Stomach (tissue), 9 donors: ENCODE data around the gene LGR4. TPM values are rescaled to one million over a fixed set of nuclear protein-coding genes. Genes with fewer than 3 reads are reported as not detected.

Experiments used
- DNase-seq, 2 donors: peaks; one replicate each; pipeline versions ENCODE4 v3.0.0 to v3.0.0-alpha.2; 2013 to 2019
- H3K27ac ChIP-seq, 5 donors: fragments of 200-600 bp in 4 of 5; sonication (generic) in 4 of 5; one replicate each; pipeline ENCODE4 v1.5.1; 2013 to 2019; ENCODE audit warnings: mild to moderate bottlenecking in 1 of 5, moderate library complexity in 1 of 5
- H3K27me3 ChIP-seq, 3 donors: fragments of 200-600 bp; sonication (generic); one replicate each; pipeline ENCODE4 v1.5.1; 2017 to 2019; ENCODE audit warnings: mixed run types in 1 of 3
- H3K36me3 ChIP-seq, 4 donors: fragments of 200-600 bp; sonication (generic); 1 replicate in 3 of 4; 2 replicates in 1 of 4; pipeline ENCODE4 v1.5.1; 2016 to 2019
- H3K4me1 ChIP-seq, 4 donors: fragments of 200-600 bp; sonication (generic); one replicate each; pipeline ENCODE4 v1.5.1; 2016 to 2019
- H3K4me3 ChIP-seq, 4 donors: fragments of 200-600 bp; sonication (generic) in 3 of 4; one replicate each; pipeline ENCODE4 v1.5.1; 2016 to 2019; ENCODE audit warnings: mild to moderate bottlenecking in 1 of 4
- H3K9me3 ChIP-seq, 4 donors: fragments of 200-600 bp; sonication (generic); one replicate each; pipeline ENCODE4 v1.5.1; 2016 to 2019
- CTCF ChIP-seq, 7 experiments: fragments of 450-650 bp in 4 of 7; fragments of 200-600 bp in 3 of 7; sonication (generic) in 3 of 7; IDR thresholded peaks; one replicate each; pipeline ENCODE4 v1.5.1; 2016 to 2019; ENCODE audit warnings: antibody characterized with exemption in 7 of 7, control low read depth in 2 of 7, mild to moderate bottlenecking in 1 of 7
- EP300 ChIP-seq: sonication (generic); formaldehyde crosslinking; IDR thresholded peaks from one replicate; pipeline ENCODE4 v1.6.1; 2017; ENCODE audit warnings: antibody characterized with exemption
- POLR2A ChIP-seq, 4 donors: fragments of 450-650 bp; IDR thresholded peaks; one replicate each; pipeline ENCODE4 v1.6.1; 2016; ENCODE audit warnings: antibody characterized with exemption in 4 of 4, control low read depth in 2 of 4, mild to moderate bottlenecking in 1 of 4, moderate library complexity in 1 of 4
- POLR2AphosphoS5 ChIP-seq, 3 donors: sonication (generic); formaldehyde crosslinking; IDR thresholded peaks; one replicate each; pipeline ENCODE4 v1.6.1; 2016; ENCODE audit warnings: antibody characterized with exemption in 3 of 3
- WGBS, 5 donors: extraction: QIAGEN DNeasy Blood & Tissue Kit in 3 of 5; methylation state at CpG; one replicate each; pipeline versions ENCODE4 v1.1.5 to v1.1.7; 2013 to 2018; 5-methylcytosine and 5-hydroxymethylcytosine counted together
- intact Hi-C: fragments of 100-400 bp; cut with DNase I; formaldehyde crosslinking; loops from one replicate; pipeline ENCODE4 v1.15.1; 2023; ENCODE audit warnings: low total_unique reads
- polyA plus RNA-seq, 3 donors: library from polyadenylated mRNA; stranded (reverse); fragments of 200-250 nt; gene quantifications; one replicate each; pipeline ENCODE4 v1.2.3, GENCODE V29; 2013
- total RNA-seq, 5 donors: library from RNA; depleted of rRNA; stranded (reverse); fragments of >200 nt; gene quantifications; one replicate each; pipeline versions ENCODE4 v1.1.0 to v1.2.3, GENCODE V29; 2014 to 2016
- donor health status: healthy with polysubstance abuse.
- donor health status: Bipolar disorder and iron deficiency.
- donor health status: healthy.

LGR4 gene
- total and polyA plus RNA-seq, 8 donors: 5.6 to 236 (median 31.3) TPM

- Histone ChIP-seq H3K27ac (no peak overlapping the region), H3K36me3 (peaks cover 0 to 30% (median 28%) of the 10 kb centered on the region in 4 donors), H3K4me3 (no peak overlapping the region), H3K27me3 (no peaks in the 10 kb centered on the region), H3K4me1 (peaks cover 5 to 39% (median 25%) of the 10 kb centered on the region in 4 donors), H3K9me3 (no peaks in the 10 kb centered on the region)
- WGBS, 5 donors: 54 to 72% (median 65%) methylated on average over 10 of the region's 10 CpGs
- no peak for DNase-seq
- TF ChIP-seq POLR2A (IDR thresholded peaks at IDR 0.05) (no peak), POLR2AphosphoS5 (IDR thresholded peaks at IDR 0.05) (no peak), CTCF (IDR thresholded peaks at IDR 0.05) (no peak), EP300 (no peak)
- intact Hi-C loops: no loop called here
Measured at GRCh38 chr11:27367881-27368280, 104.7 kb downstream of the LGR4 start.

- Histone ChIP-seq H3K27me3 (no peaks in the 10 kb centered on the region), H3K4me3 (peak overlapping the region; percentile 74 to 86 (median 82)), H3K9me3 (no peaks in the 10 kb centered on the region), H3K4me1 (peaks cover 0 to 29% (median 25%) of the 10 kb centered on the region in 4 donors), H3K36me3 (peaks cover 0 to 15% (median 13%) of the 10 kb centered on the region in 4 donors), H3K27ac (peak overlapping the region; percentile 24 to 77 (median 71))
- intact Hi-C loops: no loop called here
- DNase-seq: no peak
- WGBS, 5 donors: 29 to 41% (median 33%) methylated on average over 13 of the region's 13 CpGs
- TF ChIP-seq CTCF (IDR thresholded peaks at IDR 0.05) (no peak), POLR2A (IDR thresholded peaks at IDR 0.05) (no peak), EP300 (no peak), POLR2AphosphoS5 (IDR thresholded peaks at IDR 0.05) (no peak)
Measured at GRCh38 chr11:27363576-27364117, 108.9 kb downstream of the LGR4 start.

DNA sequence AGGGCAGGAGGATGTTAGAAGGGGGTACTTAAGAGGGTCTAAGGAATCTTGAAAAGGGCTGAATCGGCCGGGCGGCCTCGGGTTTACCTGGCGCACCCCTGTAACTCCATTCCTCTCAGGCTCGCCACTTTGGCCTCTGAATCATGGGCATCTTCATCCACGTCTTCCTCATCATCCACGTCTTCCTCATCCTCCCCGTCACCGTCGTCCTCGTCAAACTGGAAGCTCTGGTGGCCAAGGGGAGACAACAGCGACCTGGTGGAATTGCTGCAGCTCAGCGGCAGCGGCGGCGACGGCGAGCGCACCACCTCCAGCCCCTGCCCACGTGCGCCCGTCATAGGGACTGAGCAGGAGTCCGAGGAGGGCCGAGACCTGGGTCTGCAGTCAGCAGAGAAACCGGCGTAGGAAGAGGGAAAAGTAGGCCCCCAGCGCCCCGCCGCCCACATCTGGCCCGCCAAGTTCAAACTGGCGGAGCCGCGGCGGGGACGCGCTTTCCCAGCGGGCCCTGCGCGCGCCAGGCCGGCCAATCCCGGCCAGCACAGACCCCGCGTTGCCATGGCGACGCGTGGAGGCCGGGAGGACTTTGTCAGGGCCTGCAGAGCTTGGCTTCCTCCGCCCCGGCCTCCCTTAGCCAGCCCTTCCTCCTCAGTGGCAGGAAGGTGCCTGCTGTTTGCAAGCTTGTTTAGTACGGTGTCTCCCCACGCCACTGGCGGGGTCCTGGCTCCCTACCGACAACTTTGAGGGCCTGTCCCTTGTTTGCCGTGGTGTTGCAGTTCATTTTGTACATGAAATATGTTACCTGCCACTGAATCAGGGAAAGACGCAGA lies 109.6 kb downstream of the LGR4 start, which contains the start of gene CCDC34:
Gene CCDC34 (minus strand): TSS at position 467 of the 827 bp plus-strand sequence. CDS start 21 bp downstream, at position 446.
- TF ChIP-seq EP300 (no peak), CTCF (IDR thresholded peaks at IDR 0.05) (no peak), POLR2AphosphoS5 (IDR thresholded peaks at IDR 0.05) (peak; percentile 16 to 81 (median 68)), POLR2A (IDR thresholded peaks at IDR 0.05) (no peak)
- Histone ChIP-seq H3K36me3 (peaks cover 0 to 8% (median 6%) of the 10 kb centered on the region in 4 donors), H3K9me3 (no peaks in the 10 kb centered on the region), H3K4me1 (peaks cover 0 to 30% (median 27%) of the 10 kb centered on the region in 4 donors), H3K27ac (peak within 1 kb of the TSS; percentile 24 to 77 (median 71)), H3K4me3 (peak within 1 kb of the TSS; percentile 74 to 86 (median 82)), H3K27me3 (no peaks in the 10 kb centered on the region)
- DNase-seq: peak; percentile 92 to 98
- intact Hi-C loops: no loop called here
- 1 to 2% (median 1%) methylated on average over 41 to 57 of the region's 57 CpGs for whole genome bisulfite sequencing, 5 donors

GRCh38 chr11:27361649-27362431 lies 110.8 kb downstream of the LGR4 start:
- intact Hi-C loops: no loop called here
- Histone ChIP-seq H3K4me3 (peak overlapping the region in 1 of 4 donors; percentile 83), H3K27me3 (no peaks in the 10 kb centered on the region), H3K9me3 (no peaks in the 10 kb centered on the region), H3K4me1 (peaks cover 0 to 34% (median 29%) of the 10 kb centered on the region in 4 donors), H3K36me3 (no peaks in the 10 kb centered on the region), H3K27ac (no peak overlapping the region)
- TF ChIP-seq POLR2AphosphoS5 (IDR thresholded peaks at IDR 0.05): no peak
- TF ChIP-seq CTCF (IDR thresholded peaks at IDR 0.05): no peak
- TF ChIP-seq EP300: no peak
- no peak for DNase-seq
- 53 to 68% (median 55%) methylated on average over 8 of the region's 8 CpGs for WGBS, 5 donors
